ENCODE results near the gene ZBTB32.

GRCh38 chr19:35717665-35718344 lies 13.4 kb downstream of the ZBTB32 start, which contains the start of gene KMT2B:
- TF ChIP-seq CTCF (conservative IDR thresholded peaks at IDR 0.05; ENCODE audit: low read depth, low read length) (no peak), EZH2phosphoT487 (IDR thresholded peaks at IDR 0.05; ENCODE audit: borderline replicate concordance, low read length) (no peak)
